ENCODE results near the gene TRAIP. TPM values are rescaled to one million over a fixed set of nuclear protein-coding genes. Genes with fewer than 3 reads are reported as not detected.

Gene TRAIP
- total and polyA plus RNA-seq, 3 donors from 2014 or later = 15.8 to 21.3 (median 16.0) TPM

GRCh38 chr3:49896345-49896744 is 40.0 kb upstream of the TRAIP start:
- Histone ChIP-seq H3K9me3 (no peaks in the 10 kb centered on the region), H3K4me1 (no peaks in the 10 kb centered on the region), H3K27ac (no peak overlapping the region), H3K4me3 (no peak overlapping the region), H3K36me3 (ENCODE audit: low read depth, missing control alignments) (no peaks in the 10 kb centered on the region), H3K27me3 (no peaks in the 10 kb centered on the region)
- intact Hi-C loops (cut with DNase I; ENCODE audit: low total_unique reads) = no loop called here
- 70 to 94% methylated on average over 3 to 5 of the region's 5 CpGs for WGBS, 2 donors
- no peak for DNase-seq
- no peak for TF ChIP-seq CTCF (IDR thresholded peaks at IDR 0.05)
- TF ChIP-seq POLR2A (IDR thresholded peaks at IDR 0.05) = no peak

- WGBS, 2 donors = 97 to 98% methylated on average over 6 to 9 of the region's 9 CpGs
Measured at GRCh38 chr3:49895791-49896190, 39.4 kb upstream of the TRAIP start.

GRCh38 chr3:49889296-49889695 is 32.9 kb upstream of the TRAIP start:
- Histone ChIP-seq H3K4me1 (no peaks in the 10 kb centered on the region), H3K36me3 (ENCODE audit: low read depth, missing control alignments) (no peaks in the 10 kb centered on the region), H3K27ac (no peak overlapping the region), H3K4me3 (no peak overlapping the region), H3K27me3 (no peaks in the 10 kb centered on the region), H3K9me3 (no peaks in the 10 kb centered on the region)
- TF ChIP-seq POLR2A (IDR thresholded peaks at IDR 0.05) (no peak), CTCF (IDR thresholded peaks at IDR 0.05) (no peak)
- no peak for DNase-seq
- intact Hi-C loops (cut with DNase I; ENCODE audit: low total_unique reads) = no loop called here
- 81 to 82% methylated on average over 10 of the region's 10 CpGs for WGBS, 2 donors

More at GRCh38 chr3:49895791-49896190, 39.4 kb upstream of the TRAIP start:
- no peaks in the 10 kb centered on the region for H3K4me1 ChIP-seq
- no peak overlapping the region for H3K4me3 ChIP-seq
- H3K36me3 ChIP-seq (ENCODE audit: low read depth, missing control alignments) = no peaks in the 10 kb centered on the region
- H3K9me3 ChIP-seq = no peaks in the 10 kb centered on the region
- no peak for TF ChIP-seq CTCF (IDR thresholded peaks at IDR 0.05)
- TF ChIP-seq POLR2A (IDR thresholded peaks at IDR 0.05) = no peak
- intact Hi-C loops (cut with DNase I; ENCODE audit: low total_unique reads) = no loop called here
- no peaks in the 10 kb centered on the region for H3K27me3 ChIP-seq
- H3K27ac ChIP-seq = no peak overlapping the region
- no peak for DNase-seq

GRCh38 chr3:49886922-49887265 is 30.5 kb upstream of the TRAIP start:
- TF ChIP-seq POLR2A (IDR thresholded peaks at IDR 0.05) (no peak), CTCF (IDR thresholded peaks at IDR 0.05) (no peak)
- Histone ChIP-seq H3K4me3 (no peak overlapping the region), H3K27me3 (no peaks in the 10 kb centered on the region), H3K36me3 (ENCODE audit: low read depth, missing control alignments) (no peaks in the 10 kb centered on the region), H3K27ac (no peak overlapping the region), H3K9me3 (no peaks in the 10 kb centered on the region), H3K4me1 (no peaks in the 10 kb centered on the region)
- no peak for DNase-seq
- intact Hi-C loops (cut with DNase I; ENCODE audit: low total_unique reads) = no loop called here

GRCh38 chr3:49883998-49884397 is 27.6 kb upstream of the TRAIP start:
- WGBS, 2 donors = 82 to 96% methylated on average over 2 to 4 of the region's 4 CpGs
- intact Hi-C loops (cut with DNase I; ENCODE audit: low total_unique reads) = no loop called here
- Histone ChIP-seq H3K27me3 (no peaks in the 10 kb centered on the region), H3K9me3 (no peaks in the 10 kb centered on the region), H3K4me3 (no peak overlapping the region), H3K4me1 (peaks cover 4% of the 10 kb centered on the region), H3K36me3 (ENCODE audit: low read depth, missing control alignments) (no peaks in the 10 kb centered on the region), H3K27ac (no peak overlapping the region)
- no peak for TF ChIP-seq CTCF (IDR thresholded peaks at IDR 0.05)
- TF ChIP-seq POLR2A (IDR thresholded peaks at IDR 0.05) = no peak
- DNase-seq = no peak

All from testis (tissue), 3 donors.